ENCODE measurements around the gene STX2.

GRCh38 chr12:130744274-130744673, 94.8 kb downstream of the STX2 start:
- TF ChIP-seq, protein P1, sequence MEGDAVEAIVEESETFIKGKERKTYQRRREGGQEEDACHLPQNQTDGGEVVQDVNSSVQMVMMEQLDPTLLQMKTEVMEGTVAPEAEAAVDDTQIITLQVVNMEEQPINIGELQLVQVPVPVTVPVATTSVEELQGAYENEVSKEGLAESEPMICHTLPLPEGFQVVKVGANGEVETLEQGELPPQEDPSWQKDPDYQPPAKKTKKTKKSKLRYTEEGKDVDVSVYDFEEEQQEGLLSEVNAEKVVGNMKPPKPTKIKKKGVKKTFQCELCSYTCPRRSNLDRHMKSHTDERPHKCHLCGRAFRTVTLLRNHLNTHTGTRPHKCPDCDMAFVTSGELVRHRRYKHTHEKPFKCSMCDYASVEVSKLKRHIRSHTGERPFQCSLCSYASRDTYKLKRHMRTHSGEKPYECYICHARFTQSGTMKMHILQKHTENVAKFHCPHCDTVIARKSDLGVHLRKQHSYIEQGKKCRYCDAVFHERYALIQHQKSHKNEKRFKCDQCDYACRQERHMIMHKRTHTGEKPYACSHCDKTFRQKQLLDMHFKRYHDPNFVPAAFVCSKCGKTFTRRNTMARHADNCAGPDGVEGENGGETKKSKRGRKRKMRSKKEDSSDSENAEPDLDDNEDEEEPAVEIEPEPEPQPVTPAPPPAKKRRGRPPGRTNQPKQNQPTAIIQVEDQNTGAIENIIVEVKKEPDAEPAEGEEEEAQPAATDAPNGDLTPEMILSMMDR (IDR thresholded peaks at IDR 0.05; ENCODE audit: low read depth, low read length, poor library complexity, severe bottlenecking), result no peak
- TF ChIP-seq EZH2phosphoT487 (IDR thresholded peaks at IDR 0.05; ENCODE audit: borderline replicate concordance, low read length), result no peak

Data from DOHH2 (cell line).